K562 (cell line): Measurements from ENCODE around the gene ZNF77. TPM values are rescaled to one million over a fixed set of nuclear protein-coding genes. Genes with fewer than 3 reads are reported as not detected.

Experiments
- EP400 ChIP-seq: fragments of 450-650 bp; IDR thresholded peaks from 2 replicates; pipeline ENCODE4 v1.6.1; 2017; ENCODE audit warnings: antibody characterized with exemption, mild to moderate bottlenecking, moderate library complexity
- KDM5B ChIP-seq: fragments of 200-600 bp; sonication (generic); IDR thresholded peaks from 2 replicates; pipeline ENCODE4 v1.6.1; 2012; ENCODE audit warnings: low read depth, mild to moderate bottlenecking, moderate library complexity, low read length, control low read depth, inconsistent platforms; ENCODE audit not compliant: insufficient replicate concordance
- LCOR ChIP-seq: sonication (generic); formaldehyde crosslinking; IDR thresholded peaks from 2 replicates; pipeline ENCODE4 v1.8.0; 2022; ENCODE audit warnings: mild to moderate bottlenecking, missing genetic modification reagents
- POLR2A ChIP-seq: fragments of 450-650 bp; conservative IDR thresholded peaks from 2 replicates; pipeline ENCODE4 v1.6.1; 2016
- POLR2AphosphoS5 ChIP-seq: IDR thresholded peaks from 2 replicates; pipeline ENCODE4 v1.6.1; 2011; ENCODE audit warnings: mild to moderate bottlenecking, low read depth, low read length, moderate library complexity; ENCODE audit not compliant: control insufficient read depth, insufficient read depth
- SP2 ChIP-seq: IDR thresholded peaks from 2 replicates; pipeline ENCODE4 v1.6.1; 2011; ENCODE audit warnings: mild to moderate bottlenecking, low read depth, low read length, moderate library complexity; ENCODE audit not compliant: poor library complexity, severe bottlenecking; ENCODE audit errors: extremely low read depth
- ZNF224 ChIP-seq: sonication (generic); formaldehyde crosslinking; IDR thresholded peaks from 2 replicates; pipeline ENCODE4 v1.8.0; 2022; ENCODE audit warnings: mild to moderate bottlenecking, missing genetic modification reagents
- ZNF431 ChIP-seq: sonication (generic); formaldehyde crosslinking; IDR thresholded peaks from 2 replicates; pipeline ENCODE4 v1.8.0; 2022; ENCODE audit warnings: mild to moderate bottlenecking, missing genetic modification reagents
- polyA plus RNA-seq, 8 experiments: library from polyadenylated mRNA; depleted of rRNA in 4 of 8; stranded (reverse) in 5 of 8; unstranded in 3 of 8; fragments of >200 nt; fragmentation: Nextera tagmentation in 2 of 8; fragmentation: Illumina TruSeq in 1 of 8; extraction: Ambion mirVana in 2 of 8; extraction: Trizol in 1 of 8; gene quantifications; 2 replicates each; pipeline versions ENCODE4 v1.2.1 to v1.2.3, GENCODE V29; 2011 to 2014; ENCODE audit warnings: inconsistent platforms in 1 of 8, missing spikeins in 1 of 8
- total RNA-seq, 7 experiments: library from RNA; depleted of rRNA in 6 of 7; stranded (reverse); fragments of >200 nt in 6 of 7; fragmentation: Illumina TruSeq in 2 of 7; extraction: Trizol in 2 of 7; gene quantifications; 2 replicates each; pipeline versions ENCODE4 v1.2.1 to v1.2.3, GENCODE V29; 2011 to 2021; ENCODE audit warnings: low replicate concordance in 1 of 7
- TF ChIP-seq, protein P1 (sequence below), 2 experiments: IDR thresholded peaks; 2 replicates each; pipeline ENCODE4 v1.6.1; 2012; ENCODE audit warnings: improper control_type of control experiment in 2 of 2, low read depth in 2 of 2, low read length in 2 of 2, borderline replicate concordance in 1 of 2
- TF ChIP-seq, protein P2 (sequence below): sonication (generic); formaldehyde crosslinking; IDR thresholded peaks from 2 replicates; pipeline ENCODE4 v1.8.1; 2023; ENCODE audit warnings: mild to moderate bottlenecking, missing genetic modification reagents
- TF ChIP-seq, protein P3 (sequence below): sonication (generic); formaldehyde crosslinking; IDR thresholded peaks from 2 replicates; pipeline ENCODE4 v1.8.1; 2022; ENCODE audit warnings: missing genetic modification reagents
- TF ChIP-seq, protein P4 (sequence below): fragments of 450-650 bp; conservative IDR thresholded peaks from 2 replicates; pipeline ENCODE4 v1.6.1; 2016; ENCODE audit warnings: missing genetic modification characterization, low read depth, mild to moderate bottlenecking, control low read depth, missing compliant biosample characterization
- TF ChIP-seq, protein P5 (sequence below): sonication (generic); formaldehyde crosslinking; IDR thresholded peaks from 2 replicates; pipeline ENCODE4 v1.8.0; 2022; ENCODE audit warnings: missing genetic modification reagents, mild to moderate bottlenecking, borderline replicate concordance
- TF ChIP-seq, protein P6 (sequence below): sonication (generic); formaldehyde crosslinking; IDR thresholded peaks from 2 replicates; pipeline ENCODE4 v1.8.0; 2022; ENCODE audit warnings: mild to moderate bottlenecking, missing genetic modification reagents, borderline replicate concordance

ZNF77 gene
- total and polyA plus RNA-seq, 9 of the 15 experiments (the other 6 are each of a cell fraction or from before 2014, with no cell fraction given), result 4.3 to 14.5 (median 7.7) TPM

DNA sequence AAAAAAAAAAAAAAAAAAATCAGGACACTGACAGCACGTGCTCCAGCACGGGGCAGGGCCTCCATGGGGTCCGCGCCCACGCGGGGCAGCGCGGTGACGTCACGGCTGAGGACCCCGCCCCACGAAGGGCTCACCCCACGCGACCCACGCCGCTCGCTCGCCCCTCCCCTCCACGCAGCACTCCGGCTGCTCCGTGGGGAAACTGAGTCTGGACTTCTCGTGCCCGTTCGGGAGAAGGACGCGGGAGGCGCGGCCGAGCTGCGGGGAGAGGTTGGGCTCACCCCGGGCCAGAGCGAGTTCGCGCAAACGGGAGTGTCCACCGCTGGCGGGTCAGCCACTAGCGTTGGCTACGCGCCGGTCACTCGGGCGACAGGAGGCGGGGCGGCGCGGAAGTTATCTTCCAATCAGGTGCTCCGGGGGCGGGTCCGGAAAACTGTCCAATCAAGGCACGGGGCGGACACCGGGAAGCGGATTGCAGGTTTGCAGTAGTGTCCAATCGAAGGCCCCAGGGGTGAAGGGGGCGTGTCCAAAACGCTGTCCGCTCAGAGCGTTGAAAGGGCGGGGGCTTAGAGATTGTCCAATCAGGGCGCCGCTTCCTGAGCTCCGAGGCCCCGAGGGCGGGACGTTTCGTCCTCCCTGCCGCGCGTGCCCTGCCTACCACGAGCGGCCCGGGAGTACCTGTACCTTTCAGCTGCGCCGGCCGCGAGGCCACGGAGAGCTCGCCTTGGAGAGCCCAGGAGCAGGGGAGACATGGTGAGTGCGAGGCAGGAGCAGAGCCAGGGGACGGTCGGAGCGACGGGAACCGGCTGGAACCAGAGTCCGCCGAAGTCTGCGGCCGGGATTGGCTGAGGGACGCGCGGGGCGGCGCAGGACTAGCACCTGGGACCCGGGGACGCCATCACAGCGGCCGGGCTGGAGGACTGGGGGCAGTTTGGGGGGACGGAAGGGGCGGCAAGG, 44.2 kb downstream of the ZNF77 start, which contains the start of gene ZNF57 (continued):
- TF ChIP-seq, protein P1, sequence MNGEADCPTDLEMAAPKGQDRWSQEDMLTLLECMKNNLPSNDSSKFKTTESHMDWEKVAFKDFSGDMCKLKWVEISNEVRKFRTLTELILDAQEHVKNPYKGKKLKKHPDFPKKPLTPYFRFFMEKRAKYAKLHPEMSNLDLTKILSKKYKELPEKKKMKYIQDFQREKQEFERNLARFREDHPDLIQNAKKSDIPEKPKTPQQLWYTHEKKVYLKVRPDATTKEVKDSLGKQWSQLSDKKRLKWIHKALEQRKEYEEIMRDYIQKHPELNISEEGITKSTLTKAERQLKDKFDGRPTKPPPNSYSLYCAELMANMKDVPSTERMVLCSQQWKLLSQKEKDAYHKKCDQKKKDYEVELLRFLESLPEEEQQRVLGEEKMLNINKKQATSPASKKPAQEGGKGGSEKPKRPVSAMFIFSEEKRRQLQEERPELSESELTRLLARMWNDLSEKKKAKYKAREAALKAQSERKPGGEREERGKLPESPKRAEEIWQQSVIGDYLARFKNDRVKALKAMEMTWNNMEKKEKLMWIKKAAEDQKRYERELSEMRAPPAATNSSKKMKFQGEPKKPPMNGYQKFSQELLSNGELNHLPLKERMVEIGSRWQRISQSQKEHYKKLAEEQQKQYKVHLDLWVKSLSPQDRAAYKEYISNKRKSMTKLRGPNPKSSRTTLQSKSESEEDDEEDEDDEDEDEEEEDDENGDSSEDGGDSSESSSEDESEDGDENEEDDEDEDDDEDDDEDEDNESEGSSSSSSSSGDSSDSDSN (IDR thresholded peaks at IDR 0.05; ENCODE audit: borderline replicate concordance in 1 of 2, low read depth in 2 of 2, low read length in 2 of 2), result 0 out of 4 replicates have a peak, but pooled peaks of 1 of the 2 experiments have one; percentile 48
- TF ChIP-seq EP400 (peak; percentile 78; the same call in 1 of the 2 replicates), SP2 (peak; percentile 49), LCOR (CRISPR knock-in tag) (no peak), POLR2AphosphoS5 (peak; percentile 41; the same call in 1 of the 2 replicates), ZNF431 (CRISPR knock-in tag) (peak; percentile 73), ZNF224 (CRISPR knock-in tag) (peak; percentile 86), KDM5B (no peak), POLR2A (peak; percentile 70)
- TF ChIP-seq, protein P2, sequence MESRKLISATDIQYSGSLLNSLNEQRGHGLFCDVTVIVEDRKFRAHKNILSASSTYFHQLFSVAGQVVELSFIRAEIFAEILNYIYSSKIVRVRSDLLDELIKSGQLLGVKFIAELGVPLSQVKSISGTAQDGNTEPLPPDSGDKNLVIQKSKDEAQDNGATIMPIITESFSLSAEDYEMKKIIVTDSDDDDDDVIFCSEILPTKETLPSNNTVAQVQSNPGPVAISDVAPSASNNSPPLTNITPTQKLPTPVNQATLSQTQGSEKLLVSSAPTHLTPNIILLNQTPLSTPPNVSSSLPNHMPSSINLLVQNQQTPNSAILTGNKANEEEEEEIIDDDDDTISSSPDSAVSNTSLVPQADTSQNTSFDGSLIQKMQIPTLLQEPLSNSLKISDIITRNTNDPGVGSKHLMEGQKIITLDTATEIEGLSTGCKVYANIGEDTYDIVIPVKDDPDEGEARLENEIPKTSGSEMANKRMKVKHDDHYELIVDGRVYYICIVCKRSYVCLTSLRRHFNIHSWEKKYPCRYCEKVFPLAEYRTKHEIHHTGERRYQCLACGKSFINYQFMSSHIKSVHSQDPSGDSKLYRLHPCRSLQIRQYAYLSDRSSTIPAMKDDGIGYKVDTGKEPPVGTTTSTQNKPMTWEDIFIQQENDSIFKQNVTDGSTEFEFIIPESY, result peak; percentile 80
- TF ChIP-seq, protein P3, sequence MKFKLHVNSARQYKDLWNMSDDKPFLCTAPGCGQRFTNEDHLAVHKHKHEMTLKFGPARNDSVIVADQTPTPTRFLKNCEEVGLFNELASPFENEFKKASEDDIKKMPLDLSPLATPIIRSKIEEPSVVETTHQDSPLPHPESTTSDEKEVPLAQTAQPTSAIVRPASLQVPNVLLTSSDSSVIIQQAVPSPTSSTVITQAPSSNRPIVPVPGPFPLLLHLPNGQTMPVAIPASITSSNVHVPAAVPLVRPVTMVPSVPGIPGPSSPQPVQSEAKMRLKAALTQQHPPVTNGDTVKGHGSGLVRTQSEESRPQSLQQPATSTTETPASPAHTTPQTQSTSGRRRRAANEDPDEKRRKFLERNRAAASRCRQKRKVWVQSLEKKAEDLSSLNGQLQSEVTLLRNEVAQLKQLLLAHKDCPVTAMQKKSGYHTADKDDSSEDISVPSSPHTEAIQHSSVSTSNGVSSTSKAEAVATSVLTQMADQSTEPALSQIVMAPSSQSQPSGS (CRISPR knock-in tag), result peak; percentile 78
- TF ChIP-seq, protein P4, sequence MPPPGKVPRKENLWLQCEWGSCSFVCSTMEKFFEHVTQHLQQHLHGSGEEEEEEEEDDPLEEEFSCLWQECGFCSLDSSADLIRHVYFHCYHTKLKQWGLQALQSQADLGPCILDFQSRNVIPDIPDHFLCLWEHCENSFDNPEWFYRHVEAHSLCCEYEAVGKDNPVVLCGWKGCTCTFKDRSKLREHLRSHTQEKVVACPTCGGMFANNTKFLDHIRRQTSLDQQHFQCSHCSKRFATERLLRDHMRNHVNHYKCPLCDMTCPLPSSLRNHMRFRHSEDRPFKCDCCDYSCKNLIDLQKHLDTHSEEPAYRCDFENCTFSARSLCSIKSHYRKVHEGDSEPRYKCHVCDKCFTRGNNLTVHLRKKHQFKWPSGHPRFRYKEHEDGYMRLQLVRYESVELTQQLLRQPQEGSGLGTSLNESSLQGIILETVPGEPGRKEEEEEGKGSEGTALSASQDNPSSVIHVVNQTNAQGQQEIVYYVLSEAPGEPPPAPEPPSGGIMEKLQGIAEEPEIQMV, result peak; percentile 91
- TF ChIP-seq, protein P5, sequence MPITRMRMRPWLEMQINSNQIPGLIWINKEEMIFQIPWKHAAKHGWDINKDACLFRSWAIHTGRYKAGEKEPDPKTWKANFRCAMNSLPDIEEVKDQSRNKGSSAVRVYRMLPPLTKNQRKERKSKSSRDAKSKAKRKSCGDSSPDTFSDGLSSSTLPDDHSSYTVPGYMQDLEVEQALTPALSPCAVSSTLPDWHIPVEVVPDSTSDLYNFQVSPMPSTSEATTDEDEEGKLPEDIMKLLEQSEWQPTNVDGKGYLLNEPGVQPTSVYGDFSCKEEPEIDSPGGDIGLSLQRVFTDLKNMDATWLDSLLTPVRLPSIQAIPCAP (CRISPR knock-in tag), result peak; percentile 86; the same call in 1 of the 2 replicates
- TF ChIP-seq, protein P6, sequence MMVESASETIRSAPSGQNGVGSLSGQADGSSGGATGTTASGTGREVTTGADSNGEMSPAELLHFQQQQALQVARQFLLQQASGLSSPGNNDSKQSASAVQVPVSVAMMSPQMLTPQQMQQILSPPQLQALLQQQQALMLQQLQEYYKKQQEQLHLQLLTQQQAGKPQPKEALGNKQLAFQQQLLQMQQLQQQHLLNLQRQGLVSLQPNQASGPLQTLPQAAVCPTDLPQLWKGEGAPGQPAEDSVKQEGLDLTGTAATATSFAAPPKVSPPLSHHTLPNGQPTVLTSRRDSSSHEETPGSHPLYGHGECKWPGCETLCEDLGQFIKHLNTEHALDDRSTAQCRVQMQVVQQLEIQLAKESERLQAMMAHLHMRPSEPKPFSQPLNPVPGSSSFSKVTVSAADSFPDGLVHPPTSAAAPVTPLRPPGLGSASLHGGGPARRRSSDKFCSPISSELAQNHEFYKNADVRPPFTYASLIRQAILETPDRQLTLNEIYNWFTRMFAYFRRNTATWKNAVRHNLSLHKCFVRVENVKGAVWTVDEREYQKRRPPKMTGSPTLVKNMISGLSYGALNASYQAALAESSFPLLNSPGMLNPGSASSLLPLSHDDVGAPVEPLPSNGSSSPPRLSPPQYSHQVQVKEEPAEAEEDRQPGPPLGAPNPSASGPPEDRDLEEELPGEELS (CRISPR knock-in tag), result peak; percentile 94
